Neural crest cell (in vitro differentiated cells): ENCODE results near the gene FSTL4. TPM values are rescaled to one million over a fixed set of nuclear protein-coding genes. Genes with fewer than 3 reads are reported as not detected.
"Not testable (repeated sequence)": the region's sequence is repeated elsewhere in the genome, so short reads cannot be mapped to it uniquely, and the experiment has no call there.

Source experiments
- DNase-seq: peaks from one replicate; pipeline ENCODE4 v3.0.0; 2021; ENCODE audit warnings: low read depth, mixed read lengths, low spot score
- H3K27ac Mint-ChIP-seq: one replicate; pipeline ENCODE4 v1.8.0; 2021; ENCODE audit warnings: mild to moderate bottlenecking, mixed read lengths; ENCODE audit not compliant: unreplicated experiment
- H3K27me3 Mint-ChIP-seq: 2 replicates; pipeline ENCODE4 v1.8.0; 2021; ENCODE audit warnings: low read depth, mild to moderate bottlenecking, mixed read lengths
- H3K36me3 Mint-ChIP-seq: 2 replicates; pipeline ENCODE4 v1.8.0; 2021; ENCODE audit warnings: low read depth, mild to moderate bottlenecking, mixed read lengths
- H3K4me1 Mint-ChIP-seq: 2 replicates; pipeline ENCODE4 v1.8.0; 2021; ENCODE audit warnings: mixed read lengths
- H3K4me3 Mint-ChIP-seq: one replicate; pipeline ENCODE4 v1.8.0; 2021; ENCODE audit warnings: mild to moderate bottlenecking, mixed read lengths
- H3K9me3 Mint-ChIP-seq: 2 replicates; pipeline ENCODE4 v1.8.0; 2021; ENCODE audit warnings: mixed read lengths
- CTCF ChIP-seq: fragments of 200-600 bp; sonication (generic); conservative IDR thresholded peaks from 2 replicates; pipeline ENCODE4 v1.5.0; 2021; ENCODE audit warnings: antibody characterized with exemption, mild to moderate bottlenecking
- total RNA-seq: library from RNA; stranded (reverse); gene quantifications from 2 replicates; pipeline ENCODE4 v1.2.1, GENCODE V29; 2021

Gene FSTL4
- total RNA-seq, 1 donor from 2014 or later = 2.0 TPM

- H3K9me3 Mint-ChIP-seq = no peaks in the 10 kb centered on the region
- no peak overlapping the region for H3K27ac Mint-ChIP-seq
- H3K27me3 Mint-ChIP-seq = peaks cover 8% of the 10 kb centered on the region
- H3K36me3 Mint-ChIP-seq = no peaks in the 10 kb centered on the region
- peaks cover 4% of the 10 kb centered on the region for H3K4me1 Mint-ChIP-seq
- H3K4me3 Mint-ChIP-seq = no peak overlapping the region
- TF ChIP-seq CTCF = no peak
- no peak for DNase-seq
Observed at GRCh38 chr5:133538718-133539117, 73.6 kb downstream of the FSTL4 start.

DNA sequence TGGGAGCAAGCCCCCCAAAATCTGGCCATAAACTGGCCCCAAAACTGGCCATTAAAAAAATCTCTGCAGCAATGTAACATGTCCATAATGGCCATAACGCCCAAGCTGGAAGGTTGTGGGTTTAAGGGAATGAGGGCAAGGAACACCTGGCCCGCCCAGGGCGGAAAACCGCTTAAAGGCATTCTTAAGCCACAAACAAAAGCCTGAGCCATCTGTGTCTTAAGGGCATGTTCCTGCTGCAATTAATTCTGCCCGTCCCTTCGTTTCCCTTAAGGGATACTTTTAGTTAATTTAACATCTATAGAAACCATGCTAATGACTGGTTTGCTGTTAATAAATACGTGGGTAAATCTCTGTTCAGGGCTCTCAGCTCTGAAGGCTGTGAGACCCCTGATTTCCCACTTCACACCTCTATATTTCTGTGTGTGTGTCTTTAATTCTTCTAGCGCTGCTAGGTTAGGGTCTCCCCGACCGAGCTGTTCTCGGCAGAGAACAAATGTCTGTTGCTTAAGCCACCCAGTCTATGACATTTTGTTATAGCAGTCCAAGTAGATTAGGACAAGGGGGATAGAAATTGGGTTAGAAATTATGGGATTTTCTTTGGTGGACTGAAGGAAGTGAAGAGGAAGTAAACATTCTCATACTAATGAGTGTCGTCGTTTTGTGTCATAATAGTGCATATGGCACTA is 77.0 kb downstream of the FSTL4 start:
- H3K27me3 Mint-ChIP-seq, H3K4me3 Mint-ChIP-seq, H3K36me3 Mint-ChIP-seq, H3K9me3 Mint-ChIP-seq, DNase-seq, H3K27ac Mint-ChIP-seq, H3K4me1 Mint-ChIP-seq: not testable (repeated sequence)

GRCh38 chr5:133534566-133534965 is 77.8 kb downstream of the FSTL4 start:
- Mint-ChIP-seq H3K36me3 (no peaks in the 10 kb centered on the region), H3K27me3 (peaks cover 6% of the 10 kb centered on the region), H3K4me1 (peaks cover 4% of the 10 kb centered on the region), H3K27ac (no peak overlapping the region), H3K9me3 (no peaks in the 10 kb centered on the region), H3K4me3 (no peak overlapping the region)
- no peak for DNase-seq
- no peak for TF ChIP-seq CTCF

DNA sequence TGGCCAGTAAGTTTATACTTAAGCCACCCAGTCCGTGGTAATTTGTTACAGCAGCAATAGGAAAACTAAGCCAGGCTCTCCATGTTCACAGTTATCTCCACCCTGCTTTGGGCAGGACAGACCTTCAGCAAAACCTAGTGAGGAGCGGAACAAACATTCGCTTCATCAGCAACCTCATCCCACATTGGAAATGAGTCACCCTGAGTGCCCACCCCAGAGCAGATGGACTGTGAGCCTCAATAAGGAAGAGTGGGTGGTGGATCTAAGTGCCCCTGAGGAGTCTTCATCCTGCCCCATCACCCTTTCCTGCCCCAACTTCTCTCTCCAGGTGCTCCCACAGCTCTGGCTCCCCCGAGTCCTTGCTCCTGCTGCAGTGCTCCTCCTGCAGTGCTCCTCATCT is 78.8 kb downstream of the FSTL4 start:
- H3K4me3 Mint-ChIP-seq = no peak overlapping the region
- H3K4me1 Mint-ChIP-seq = peaks cover 4% of the 10 kb centered on the region
- H3K27ac Mint-ChIP-seq = no peak overlapping the region
- TF ChIP-seq CTCF = no peak
- no peaks in the 10 kb centered on the region for H3K36me3 Mint-ChIP-seq
- H3K27me3 Mint-ChIP-seq = peaks cover 4% of the 10 kb centered on the region
- no peaks in the 10 kb centered on the region for H3K9me3 Mint-ChIP-seq
- no peak for DNase-seq

DNA sequence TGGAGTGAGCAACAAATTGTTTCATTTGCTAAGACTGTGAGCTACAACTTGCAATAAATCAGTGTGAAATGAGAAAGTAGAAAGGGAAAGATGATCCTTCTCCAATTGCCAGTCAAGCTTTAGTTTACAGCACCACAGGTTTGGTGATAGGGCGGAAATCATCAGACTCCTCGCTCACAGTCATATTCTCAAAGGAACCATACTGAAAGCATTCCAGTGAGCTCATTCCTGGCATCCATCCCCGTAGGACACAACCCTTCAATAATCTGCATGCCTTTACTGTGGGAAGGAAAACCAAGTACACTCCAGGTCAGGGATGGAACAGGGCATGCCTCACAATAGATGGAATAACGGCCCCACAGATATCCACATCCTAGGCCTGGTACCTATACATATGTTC is 80.7 kb downstream of the FSTL4 start:
- H3K36me3 Mint-ChIP-seq = no peaks in the 10 kb centered on the region
- peaks cover 4% of the 10 kb centered on the region for H3K4me1 Mint-ChIP-seq
- H3K4me3 Mint-ChIP-seq = no peak overlapping the region
- no peak for TF ChIP-seq CTCF
- H3K27me3 Mint-ChIP-seq = no peaks in the 10 kb centered on the region
- no peak for DNase-seq
- no peak overlapping the region for H3K27ac Mint-ChIP-seq
- H3K9me3 Mint-ChIP-seq = no peaks in the 10 kb centered on the region

DNA sequence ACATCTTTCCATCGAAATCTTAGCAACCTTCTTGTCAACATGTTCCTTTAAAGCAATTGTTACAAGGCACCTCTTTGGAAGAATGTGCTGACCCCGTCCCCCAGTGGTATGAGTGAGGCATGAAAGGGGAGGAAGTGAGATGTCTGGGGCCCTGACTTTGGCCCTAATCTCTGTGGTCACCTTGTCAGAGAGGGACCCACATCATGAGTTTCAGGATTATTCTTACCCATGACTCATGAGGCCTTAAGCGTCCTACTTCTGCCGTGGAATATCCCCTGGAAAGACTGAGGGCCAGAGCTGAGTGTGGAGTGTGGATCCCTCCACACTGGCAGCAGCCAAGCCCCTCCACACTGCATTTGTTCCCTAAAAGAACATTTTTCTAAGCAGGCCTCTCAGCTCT is 81.2 kb downstream of the FSTL4 start:
- no peaks in the 10 kb centered on the region for H3K36me3 Mint-ChIP-seq
- DNase-seq = no peak
- no peak for TF ChIP-seq CTCF
- H3K4me3 Mint-ChIP-seq = no peak overlapping the region
- peak overlapping the region; percentile 15 for H3K27ac Mint-ChIP-seq
- peaks cover 4% of the 10 kb centered on the region for H3K4me1 Mint-ChIP-seq
- H3K9me3 Mint-ChIP-seq = no peaks in the 10 kb centered on the region
- H3K27me3 Mint-ChIP-seq = no peaks in the 10 kb centered on the region
